ENCODE measurements around the gene CCDC192. TPM values are rescaled to one million over a fixed set of nuclear protein-coding genes. Genes with fewer than 3 reads are reported as not detected.
"Not testable (repeated sequence)": the region's sequence is repeated elsewhere in the genome, so short reads cannot be mapped to it uniquely, and the experiment has no call there.

The CCDC192 gene
- total RNA-seq, 1 donor from 2014 or later = not detected

- Histone ChIP-seq H3K27me3 (ENCODE audit: insufficient read depth, low read length) (no peaks in the 10 kb centered on the region), H4K20me1 (ENCODE audit: insufficient read depth, low read length) (no peaks in the 10 kb centered on the region), H2AFZ (ENCODE audit: low read depth, low read length) (no peak overlapping the region), H3K27ac (ENCODE audit: low read depth, low read length) (no peak overlapping the region), H3K4me1 (ENCODE audit: insufficient read depth, low read length) (no peaks in the 10 kb centered on the region), H3K4me2 (ENCODE audit: low read length) (no peak overlapping the region), H3K36me3 (ENCODE audit: insufficient read depth, low read length) (no peaks in the 10 kb centered on the region), H3K79me2 (ENCODE audit: insufficient read depth, low read length) (no peaks in the 10 kb centered on the region), H3K4me3 (ENCODE audit: insufficient read depth, low read depth, low read length) (no peak overlapping the region), H3K9me3 (ENCODE audit: insufficient read depth, low read depth, low read length) (no peaks in the 10 kb centered on the region), H3K9ac (ENCODE audit: low read length) (no peak overlapping the region)
- DNase-seq (ENCODE audit: low read depth) (no peak), FAIRE-seq (no peak)
- no peak overlapping the region for H3K4me3 Mint-ChIP-seq (ENCODE audit: unreplicated experiment)
- H3K27me3 Mint-ChIP-seq (ENCODE audit: low read depth, unreplicated experiment) = no peaks in the 10 kb centered on the region
- H3K36me3 Mint-ChIP-seq (ENCODE audit: low read depth, unreplicated experiment) = no peaks in the 10 kb centered on the region
- H3K4me1 Mint-ChIP-seq (ENCODE audit: low read depth, unreplicated experiment) = no peaks in the 10 kb centered on the region
- TF ChIP-seq EZH2 (IDR thresholded peaks at IDR 0.05; ENCODE audit: insufficient read depth, low read length) (no peak), CTCF (IDR thresholded peaks at IDR 0.05; ENCODE audit: insufficient read depth, low read depth, low read length) (no peak)
- H3K9me3 Mint-ChIP-seq (ENCODE audit: unreplicated experiment) = peaks cover 4% of the 10 kb centered on the region
- no peak overlapping the region for H3K27ac Mint-ChIP-seq (ENCODE audit: unreplicated experiment)
These were observed 29.8 kb downstream of the CCDC192 start for GRCh38 chr5:127732963-127733362.

- H3K9me3 Mint-ChIP-seq (ENCODE audit: unreplicated experiment); FAIRE-seq; H3K4me2 ChIP-seq (ENCODE audit: low read length); H3K9me3 ChIP-seq (ENCODE audit: insufficient read depth, low read depth, low read length); H3K27me3 ChIP-seq (ENCODE audit: insufficient read depth, low read length); DNase-seq (ENCODE audit: low read depth); H3K36me3 Mint-ChIP-seq (ENCODE audit: low read depth, unreplicated experiment); H3K27ac ChIP-seq (ENCODE audit: low read depth, low read length); H3K27me3 Mint-ChIP-seq (ENCODE audit: low read depth, unreplicated experiment); H3K79me2 ChIP-seq (ENCODE audit: insufficient read depth, low read length); H3K27ac Mint-ChIP-seq (ENCODE audit: unreplicated experiment); H2AFZ ChIP-seq (ENCODE audit: low read depth, low read length); H3K4me1 Mint-ChIP-seq (ENCODE audit: low read depth, unreplicated experiment); H3K4me3 ChIP-seq (ENCODE audit: insufficient read depth, low read depth, low read length); H3K36me3 ChIP-seq (ENCODE audit: insufficient read depth, low read length); H3K9ac ChIP-seq (ENCODE audit: low read length); H3K4me1 ChIP-seq (ENCODE audit: insufficient read depth, low read length); H4K20me1 ChIP-seq (ENCODE audit: insufficient read depth, low read length): not testable (repeated sequence)
- H3K4me3 Mint-ChIP-seq (ENCODE audit: unreplicated experiment) = peak overlapping the region; percentile 8
These were observed 36.2 kb downstream of the CCDC192 start for GRCh38 chr5:127739348-127739747.

- no peak overlapping the region for H2AFZ ChIP-seq (ENCODE audit: low read depth, low read length)
- no peak overlapping the region for H3K4me2 ChIP-seq (ENCODE audit: low read length)
- no peak overlapping the region for H3K4me3 ChIP-seq (ENCODE audit: insufficient read depth, low read depth, low read length)
These were observed 36.7 kb downstream of the CCDC192 start for GRCh38 chr5:127739807-127740384.

More at GRCh38 chr5:127739807-127740384, 36.7 kb downstream of the CCDC192 start:
- H3K9ac ChIP-seq (ENCODE audit: low read length) = no peak overlapping the region
- Mint-ChIP-seq H3K27me3 (ENCODE audit: low read depth, unreplicated experiment) (peaks cover 2% of the 10 kb centered on the region), H3K27ac (ENCODE audit: unreplicated experiment) (no peak overlapping the region), H3K4me3 (ENCODE audit: unreplicated experiment) (no peak overlapping the region), H3K9me3 (ENCODE audit: unreplicated experiment) (no peaks in the 10 kb centered on the region), H3K4me1 (ENCODE audit: low read depth, unreplicated experiment) (no peaks in the 10 kb centered on the region), H3K36me3 (ENCODE audit: low read depth, unreplicated experiment) (no peaks in the 10 kb centered on the region)
- no peak for TF ChIP-seq CTCF (IDR thresholded peaks at IDR 0.05; ENCODE audit: insufficient read depth, low read depth, low read length)
- TF ChIP-seq EZH2 (IDR thresholded peaks at IDR 0.05; ENCODE audit: insufficient read depth, low read length) = no peak
- no peaks in the 10 kb centered on the region for H3K79me2 ChIP-seq (ENCODE audit: insufficient read depth, low read length)
- H3K4me1 ChIP-seq (ENCODE audit: insufficient read depth, low read length) = no peaks in the 10 kb centered on the region
- no peaks in the 10 kb centered on the region for H3K9me3 ChIP-seq (ENCODE audit: insufficient read depth, low read depth, low read length)
- no peak overlapping the region for H3K27ac ChIP-seq (ENCODE audit: low read depth, low read length)
- DNase-seq (ENCODE audit: low read depth) (no peak), FAIRE-seq (no peak)
- peaks cover 5% of the 10 kb centered on the region for H3K27me3 ChIP-seq (ENCODE audit: insufficient read depth, low read length)
- H3K36me3 ChIP-seq (ENCODE audit: insufficient read depth, low read length) = no peaks in the 10 kb centered on the region
- no peaks in the 10 kb centered on the region for H4K20me1 ChIP-seq (ENCODE audit: insufficient read depth, low read length)

Measured in astrocyte (in vitro differentiated cells and primary cell).